ENCODE measurements around the gene MTOR. TPM values are rescaled to one million over a fixed set of nuclear protein-coding genes. Genes with fewer than 3 reads are reported as not detected.
"Not testable (repeated sequence)": the region's sequence is repeated elsewhere in the genome, so short reads cannot be mapped to it uniquely, and the experiment has no call there.

MTOR gene
- total and polyA plus RNA-seq, 2 experiments from 2014 or later: 10.6 to 30.7 TPM

DNA sequence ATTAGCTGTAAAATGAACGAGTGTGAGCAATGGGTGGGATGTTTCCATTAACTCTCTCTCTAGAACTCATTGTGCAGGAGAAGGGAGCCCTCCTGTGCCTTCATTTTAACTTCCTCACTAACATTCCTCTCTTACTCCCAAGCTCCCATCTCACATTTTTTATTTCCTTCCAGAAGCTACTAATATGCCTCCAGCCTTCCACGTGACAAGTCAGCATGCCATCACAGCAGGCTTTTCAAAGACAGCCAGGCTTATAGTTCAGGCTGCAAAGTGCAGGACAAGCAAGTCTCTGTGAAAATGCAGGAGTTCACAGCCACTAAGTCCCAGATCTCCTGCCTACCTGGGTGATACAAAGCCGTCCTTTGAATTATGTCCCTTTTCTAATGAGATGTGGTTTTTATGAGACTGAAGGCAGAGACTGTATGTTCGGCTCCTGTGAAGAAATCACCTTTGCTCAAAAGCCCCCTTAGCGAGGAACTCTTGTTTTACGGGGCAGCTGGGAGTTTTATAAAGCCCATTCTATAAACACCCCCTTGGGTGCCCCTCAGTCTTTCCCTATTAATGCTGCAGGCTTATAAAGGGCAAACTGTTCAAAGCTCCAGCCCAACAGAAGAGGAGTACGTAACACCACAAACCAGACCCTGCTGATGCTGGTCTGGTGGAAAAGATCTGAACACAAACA is 87.9 kb downstream of the MTOR start:
- Histone ChIP-seq H3K9me2 (ENCODE audit: insufficient read depth) (no peaks in the 10 kb centered on the region), H3K27me3 (replicated peaks; ENCODE audit: insufficient read depth) (no peaks in the 10 kb centered on the region), H3K4me1 (ENCODE audit: insufficient read depth) (peaks cover 43% of the 10 kb centered on the region), H3K36me3 (ENCODE audit: low read depth) (no peaks in the 10 kb centered on the region), H3F3A (ENCODE audit: insufficient read depth) (peaks cover 24% of the 10 kb centered on the region), H3K9me3 (ENCODE audit: low read depth) (no peaks in the 10 kb centered on the region), H3K79me2 (ENCODE audit: insufficient read depth) (no peaks in the 10 kb centered on the region), H3K4me2 (ENCODE audit: unreplicated experiment) (no peak overlapping the region), H3K9ac (no peak overlapping the region), H3K27ac (no peak overlapping the region), H2AFZ (no peak overlapping the region), H3K4me3 (no peak overlapping the region), H4K20me1 (ENCODE audit: insufficient read depth) (no peaks in the 10 kb centered on the region)
- TF ChIP-seq EZH2 (IDR thresholded peaks at IDR 0.05; ENCODE audit: insufficient read depth, poor library complexity, severe bottlenecking): no peak
- TF ChIP-seq EZH2phosphoT487 (IDR thresholded peaks at IDR 0.05; ENCODE audit: insufficient read depth, low read depth): no peak
- in situ Hi-C loops (cut with MboI): no loop called here
- WGBS, 2 experiments (ENCODE audit: low coverage in 1 of 2, low lambda C conversion rate in 2 of 2, missing lambda C conversion rate in 2 of 2): 91 to 95% methylated on average over 7 of the region's 7 CpGs
- no peak for DNase-seq

DNA sequence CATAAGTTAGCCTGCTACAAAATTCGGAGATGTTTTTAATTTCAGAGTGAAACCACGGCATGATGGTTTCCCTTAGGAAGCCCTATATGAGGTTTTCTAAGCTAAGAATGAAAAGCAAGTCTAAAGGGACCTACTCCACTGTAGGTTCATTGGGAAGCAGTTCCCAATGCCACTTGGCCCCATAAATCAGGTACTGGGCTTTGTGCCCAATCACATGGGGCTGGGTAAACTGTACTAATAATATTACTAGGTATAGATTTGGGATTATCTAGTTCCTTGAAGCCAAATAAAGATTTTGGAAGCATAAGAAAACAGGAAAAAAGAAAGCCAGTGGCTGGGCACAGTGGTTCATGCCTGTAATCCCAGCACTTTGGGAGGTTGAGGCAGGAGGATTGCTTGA is 92.2 kb downstream of the MTOR start:
- no peaks in the 10 kb centered on the region for H3F3A ChIP-seq (ENCODE audit: insufficient read depth)
- no peak overlapping the region for H3K27ac ChIP-seq
- no peaks in the 10 kb centered on the region for H3K36me3 ChIP-seq (ENCODE audit: low read depth)
- no peak overlapping the region for H3K9ac ChIP-seq
- no peaks in the 10 kb centered on the region for H4K20me1 ChIP-seq (ENCODE audit: insufficient read depth)
- H3K4me1 ChIP-seq (ENCODE audit: insufficient read depth): peaks cover 8% of the 10 kb centered on the region
- H2AFZ ChIP-seq: no peak overlapping the region
- no peak for DNase-seq
- no peak overlapping the region for H3K4me2 ChIP-seq (ENCODE audit: unreplicated experiment)
- TF ChIP-seq EZH2 (IDR thresholded peaks at IDR 0.05; ENCODE audit: insufficient read depth, poor library complexity, severe bottlenecking) (no peak), EZH2phosphoT487 (IDR thresholded peaks at IDR 0.05; ENCODE audit: insufficient read depth, low read depth) (no peak)
- 80 to 83% methylated on average over 2 of the region's 2 CpGs for WGBS, 2 experiments (ENCODE audit: low coverage in 1 of 2, low lambda C conversion rate in 2 of 2, missing lambda C conversion rate in 2 of 2)
- H3K4me3 ChIP-seq: no peak overlapping the region
- no peaks in the 10 kb centered on the region for H3K9me3 ChIP-seq (ENCODE audit: low read depth)
- H3K27me3 ChIP-seq (replicated peaks; ENCODE audit: insufficient read depth): no peaks in the 10 kb centered on the region
- H3K79me2 ChIP-seq (ENCODE audit: insufficient read depth): no peaks in the 10 kb centered on the region
- H3K9me2 ChIP-seq (ENCODE audit: insufficient read depth): no peaks in the 10 kb centered on the region
- in situ Hi-C loops (cut with MboI): no loop called here

DNA sequence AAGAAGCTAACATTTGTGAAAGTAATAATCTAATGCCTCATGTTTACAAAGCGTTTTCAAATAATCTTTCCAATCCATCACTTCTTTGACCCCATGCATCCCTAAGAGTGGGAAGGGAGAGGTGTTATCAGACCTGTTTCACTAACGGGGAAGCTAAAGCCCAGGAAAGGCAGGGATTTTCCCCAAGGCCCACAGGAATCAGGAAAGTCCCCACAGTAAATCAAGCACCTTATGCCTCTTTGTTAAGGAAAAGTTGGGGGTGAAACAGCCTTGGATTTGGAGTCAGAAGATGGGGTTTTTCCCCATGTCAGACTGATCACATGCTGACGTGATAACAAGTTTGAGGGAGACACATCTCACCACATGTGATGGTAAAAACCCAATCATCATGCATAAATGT is 93.1 kb downstream of the MTOR start:
- DNase-seq: no peak
- no peak overlapping the region for H3K27ac ChIP-seq
- no peaks in the 10 kb centered on the region for H3K27me3 ChIP-seq (replicated peaks; ENCODE audit: insufficient read depth)
- WGBS, 2 experiments (ENCODE audit: low coverage in 1 of 2, low lambda C conversion rate in 2 of 2, missing lambda C conversion rate in 2 of 2): 96 to 99% methylated on average over 3 of the region's 3 CpGs
- H2AFZ ChIP-seq: no peak overlapping the region
- no peak overlapping the region for H3K4me2 ChIP-seq (ENCODE audit: unreplicated experiment)
- no peaks in the 10 kb centered on the region for H3K9me3 ChIP-seq (ENCODE audit: low read depth)
- TF ChIP-seq EZH2 (IDR thresholded peaks at IDR 0.05; ENCODE audit: insufficient read depth, poor library complexity, severe bottlenecking): no peak
- TF ChIP-seq EZH2phosphoT487 (IDR thresholded peaks at IDR 0.05; ENCODE audit: insufficient read depth, low read depth): no peak
- H3K9ac ChIP-seq: no peak overlapping the region
- H3K36me3 ChIP-seq (ENCODE audit: low read depth): no peaks in the 10 kb centered on the region
- no peaks in the 10 kb centered on the region for H4K20me1 ChIP-seq (ENCODE audit: insufficient read depth)
- in situ Hi-C loops (cut with MboI): no loop called here
- no peaks in the 10 kb centered on the region for H3K79me2 ChIP-seq (ENCODE audit: insufficient read depth)
- peaks cover 8% of the 10 kb centered on the region for H3K4me1 ChIP-seq (ENCODE audit: insufficient read depth)
- H3K9me2 ChIP-seq (ENCODE audit: insufficient read depth): no peaks in the 10 kb centered on the region
- no peaks in the 10 kb centered on the region for H3F3A ChIP-seq (ENCODE audit: insufficient read depth)
- no peak overlapping the region for H3K4me3 ChIP-seq

DNA sequence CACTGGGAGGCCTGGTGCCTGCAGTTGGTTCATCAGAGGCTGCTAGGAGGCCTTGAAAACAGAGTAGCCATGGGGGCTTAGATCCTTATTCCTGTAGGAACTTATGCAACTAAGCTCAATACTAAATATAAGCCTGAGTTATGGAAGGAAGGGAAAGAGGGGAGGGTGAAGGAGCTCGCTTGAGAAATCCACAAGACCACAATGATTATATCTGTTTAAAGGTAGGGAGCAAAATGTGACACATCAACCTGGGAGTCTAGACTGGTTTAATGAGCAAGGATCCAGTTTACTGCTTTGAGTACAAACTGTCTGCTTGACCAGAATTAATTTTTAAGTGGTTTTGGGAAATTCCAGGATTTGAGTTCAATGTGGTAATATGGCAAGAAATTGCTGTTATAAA is 93.6 kb downstream of the MTOR start:
- no peaks in the 10 kb centered on the region for H3F3A ChIP-seq (ENCODE audit: insufficient read depth)
- no peak overlapping the region for H3K4me2 ChIP-seq (ENCODE audit: unreplicated experiment)
- H3K9ac ChIP-seq: no peak overlapping the region
- H2AFZ ChIP-seq: no peak overlapping the region
- H3K9me2 ChIP-seq (ENCODE audit: insufficient read depth): no peaks in the 10 kb centered on the region
- no peaks in the 10 kb centered on the region for H3K27me3 ChIP-seq (replicated peaks; ENCODE audit: insufficient read depth)
- peaks cover 8% of the 10 kb centered on the region for H3K4me1 ChIP-seq (ENCODE audit: insufficient read depth)
- TF ChIP-seq EZH2phosphoT487 (IDR thresholded peaks at IDR 0.05; ENCODE audit: insufficient read depth, low read depth) (no peak), EZH2 (IDR thresholded peaks at IDR 0.05; ENCODE audit: insufficient read depth, poor library complexity, severe bottlenecking) (no peak)
- no peaks in the 10 kb centered on the region for H3K36me3 ChIP-seq (ENCODE audit: low read depth)
- H3K79me2 ChIP-seq (ENCODE audit: insufficient read depth): no peaks in the 10 kb centered on the region
- DNase-seq: no peak
- no peaks in the 10 kb centered on the region for H3K9me3 ChIP-seq (ENCODE audit: low read depth)
- no peak overlapping the region for H3K27ac ChIP-seq
- H4K20me1 ChIP-seq (ENCODE audit: insufficient read depth): no peaks in the 10 kb centered on the region
- no peak overlapping the region for H3K4me3 ChIP-seq
- 97 to 100% methylated on average over 1 of the region's 1 CpG for WGBS, 2 experiments (ENCODE audit: low coverage in 1 of 2, low lambda C conversion rate in 2 of 2, missing lambda C conversion rate in 2 of 2)
- in situ Hi-C loops (cut with MboI): no loop called here

DNA sequence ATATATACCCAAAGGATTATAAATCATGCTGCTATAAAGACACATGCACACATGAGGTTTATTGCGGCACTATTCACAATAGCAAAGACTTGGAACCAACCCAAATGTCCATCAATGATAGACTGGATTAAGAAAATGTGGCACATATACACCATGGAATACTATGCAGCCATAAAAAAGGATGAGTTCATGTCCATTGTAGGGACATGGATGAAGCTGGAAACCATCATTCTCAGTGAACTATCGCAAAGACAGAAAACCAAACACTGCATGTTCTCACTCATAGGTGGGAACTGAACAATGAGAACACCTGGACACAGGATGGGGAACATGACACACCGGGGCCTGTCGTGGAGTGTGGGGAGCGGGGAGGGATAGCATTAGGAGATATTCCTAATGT is 95.6 kb downstream of the MTOR start:
- in situ Hi-C loops (cut with MboI); H3K4me1 ChIP-seq (ENCODE audit: insufficient read depth); H3K27me3 ChIP-seq (replicated peaks; ENCODE audit: insufficient read depth); H3K79me2 ChIP-seq (ENCODE audit: insufficient read depth); H3K36me3 ChIP-seq (ENCODE audit: low read depth); H3K4me2 ChIP-seq (ENCODE audit: unreplicated experiment); DNase-seq; H3K9me2 ChIP-seq (ENCODE audit: insufficient read depth); H3K4me3 ChIP-seq; H3K27ac ChIP-seq; H2AFZ ChIP-seq; H4K20me1 ChIP-seq (ENCODE audit: insufficient read depth); H3K9ac ChIP-seq; H3K9me3 ChIP-seq (ENCODE audit: low read depth); H3F3A ChIP-seq (ENCODE audit: insufficient read depth): not testable (repeated sequence)
- 97 to 100% methylated on average over 5 of the region's 5 CpGs for WGBS, 2 experiments (ENCODE audit: low coverage in 1 of 2, low lambda C conversion rate in 2 of 2, missing lambda C conversion rate in 2 of 2)

DNA sequence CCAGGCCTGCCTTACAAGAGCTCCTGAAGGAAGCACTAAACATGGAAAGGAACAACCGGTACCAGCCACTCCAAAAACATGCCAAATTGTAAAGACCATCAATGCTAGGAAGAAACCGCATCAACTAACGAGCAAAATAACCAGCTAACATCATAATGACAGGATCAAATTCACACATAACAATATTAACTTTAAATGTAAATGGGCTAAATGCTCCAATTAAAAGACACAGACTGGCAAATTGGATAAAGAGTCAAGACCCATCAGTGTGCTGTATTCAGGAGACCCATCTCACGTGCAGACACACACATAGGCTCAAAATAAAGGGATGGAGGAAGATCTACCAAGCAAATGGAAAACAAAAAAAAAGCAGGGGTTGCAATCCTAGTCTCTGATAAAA is 99.6 kb downstream of the MTOR start:
- H3K4me2 ChIP-seq (ENCODE audit: unreplicated experiment); H3K27ac ChIP-seq; H3K79me2 ChIP-seq (ENCODE audit: insufficient read depth); H3K4me3 ChIP-seq; DNase-seq; H3K9ac ChIP-seq; H3K9me3 ChIP-seq (ENCODE audit: low read depth); H3K27me3 ChIP-seq (replicated peaks; ENCODE audit: insufficient read depth); H3K9me2 ChIP-seq (ENCODE audit: insufficient read depth); in situ Hi-C loops (cut with MboI); H2AFZ ChIP-seq; H4K20me1 ChIP-seq (ENCODE audit: insufficient read depth); H3K36me3 ChIP-seq (ENCODE audit: low read depth): not testable (repeated sequence)
- 95 to 98% methylated on average over 3 to 4 of the region's 4 CpGs for WGBS, 2 experiments (ENCODE audit: low coverage in 1 of 2, low lambda C conversion rate in 2 of 2, missing lambda C conversion rate in 2 of 2)
- H3K4me1 ChIP-seq (ENCODE audit: insufficient read depth): peaks cover 17% of the 10 kb centered on the region
- H3F3A ChIP-seq (ENCODE audit: insufficient read depth): peaks cover 18% of the 10 kb centered on the region
